Fibroblast of lung (primary cell): ENCODE data around the gene EXOSC7. TPM values are rescaled to one million over a fixed set of nuclear protein-coding genes. Genes with fewer than 3 reads are reported as not detected.
A peak's percentile ranks its signal among the peaks of the same experiment; 100 is the strongest.

Experiments
- DNase-seq, 2 donors: peaks; one replicate each; pipeline versions ENCODE4 v3.0.0 to v3.0.0-alpha.2; 2010; ENCODE audit warnings: low read depth in 2 of 2
- H2AFZ ChIP-seq: 2 replicates; pipeline ENCODE4 v1.5.1; 2012; ENCODE audit warnings: low read length, control low read depth, inconsistent platforms
- H3K27ac ChIP-seq: 2 replicates; pipeline ENCODE4 v1.5.1; 2011; ENCODE audit warnings: low read length, control low read depth; ENCODE audit not compliant: insufficient read depth
- H3K27me3 ChIP-seq: 2 replicates; pipeline ENCODE4 v1.5.1; 2011; ENCODE audit warnings: mild to moderate bottlenecking, low read length; ENCODE audit not compliant: control insufficient read depth, insufficient read depth
- H3K36me3 ChIP-seq: 2 replicates; pipeline ENCODE4 v1.5.1; 2011; ENCODE audit warnings: low read length; ENCODE audit not compliant: control insufficient read depth, insufficient read depth
- H3K4me1 ChIP-seq: 2 replicates; pipeline ENCODE4 v1.5.1; 2011; ENCODE audit warnings: low read length; ENCODE audit not compliant: control insufficient read depth, insufficient read depth; ENCODE audit errors: extremely low read depth
- H3K4me2 ChIP-seq: 2 replicates; pipeline ENCODE4 v1.5.1; 2011; ENCODE audit warnings: low read length, control low read depth; ENCODE audit not compliant: insufficient read depth; ENCODE audit errors: extremely low read depth
- H3K4me3 ChIP-seq, 4 experiments: fragments of 200-600 bp in 1 of 4; sonication (generic) in 1 of 4; replicated peaks in 1 of 4; 2 replicates each; pipeline ENCODE4 v1.5.1; 2011 to 2016; ENCODE audit warnings: low read length in 4 of 4, low read depth in 3 of 4, mild to moderate bottlenecking in 3 of 4, control low read depth in 2 of 4, inconsistent platforms in 1 of 4, mixed read lengths in 1 of 4; ENCODE audit not compliant: insufficient read depth in 1 of 4; ENCODE audit errors: control extremely low read depth in 1 of 4
- H3K79me2 ChIP-seq: 2 replicates; pipeline ENCODE4 v1.5.1; 2012; ENCODE audit warnings: mild to moderate bottlenecking, low read length, inconsistent platforms; ENCODE audit not compliant: control insufficient read depth, insufficient read depth
- H3K9ac ChIP-seq: 2 replicates; pipeline ENCODE4 v1.5.1; 2011; ENCODE audit warnings: mild to moderate bottlenecking, low read length, control low read depth; ENCODE audit not compliant: insufficient read depth
- H3K9me3 ChIP-seq: 2 replicates; pipeline ENCODE4 v1.5.1; 2012; ENCODE audit warnings: low read depth, low read length; ENCODE audit not compliant: control insufficient read depth, insufficient read depth
- H4K20me1 ChIP-seq: 2 replicates; pipeline ENCODE4 v1.5.1; 2011; ENCODE audit warnings: low read length; ENCODE audit not compliant: control insufficient read depth, insufficient read depth; ENCODE audit errors: extremely low read depth
- CTCF ChIP-seq, 2 donors: IDR thresholded peaks in 1 of 2; conservative IDR thresholded peaks in 1 of 2; 1 replicate in 1 of 2; 2 replicates in 1 of 2; pipeline ENCODE4 v1.5.1; 2011 to 2012; ENCODE audit warnings: low read length in 2 of 2, control low read depth in 1 of 2, inconsistent platforms in 1 of 2, low read depth in 1 of 2, mild to moderate bottlenecking in 1 of 2
- EZH2 ChIP-seq: IDR thresholded peaks from 2 replicates; pipeline ENCODE4 v1.5.1; 2012; ENCODE audit warnings: low read length, control low read depth, mild to moderate bottlenecking; ENCODE audit errors: missing control alignments
- polyA plus RNA-seq, 2 donors: library from polyadenylated mRNA; depleted of rRNA in 1 of 2; stranded (reverse) in 1 of 2; unstranded in 1 of 2; fragments of >200 nt; gene quantifications; 2 replicates each; pipeline ENCODE4 v1.2.1, GENCODE V29; 2011 to 2012; ENCODE audit warnings: missing spikeins in 1 of 2
- total RNA-seq: library from RNA; depleted of rRNA; stranded (reverse); fragments of >200 nt; gene quantifications from 2 replicates; pipeline ENCODE4 v1.2.1, GENCODE V29; 2014

The EXOSC7 gene
- total and polyA plus RNA-seq, 2 donors (not counting 1 experiment from before 2014, with no cell fraction given): 58.8 to 72.5 TPM

GRCh38 chr3:44992555-44993470 lies 16.8 kb downstream of the EXOSC7 start:
- no peaks in the 10 kb centered on the region for H3K27me3 ChIP-seq
- peak in 1 of 2 donors; percentile 29 for DNase-seq
- TF ChIP-seq EZH2 (no peak), CTCF (conservative IDR thresholded peaks at IDR 0.05 in 1 of 2, IDR thresholded peaks at IDR 0.05 in 1 of 2; ENCODE audit: low read depth in 1 of 2, low read length in 2 of 2) (peak; percentile 54 to 77)
- peak overlapping the region; percentile 60 for H3K27ac ChIP-seq
- no peak overlapping the region for H3K9ac ChIP-seq
- peaks cover 29% of the 10 kb centered on the region for H3K4me1 ChIP-seq
- no peak overlapping the region for H3K4me3 ChIP-seq
- peaks cover 8% of the 10 kb centered on the region for H3K79me2 ChIP-seq
- H2AFZ ChIP-seq: no peak overlapping the region
- peak overlapping the region; percentile 17 for H3K4me2 ChIP-seq
- H3K36me3 ChIP-seq: peaks cover 8% of the 10 kb centered on the region
- no peaks in the 10 kb centered on the region for H3K9me3 ChIP-seq
- no peaks in the 10 kb centered on the region for H4K20me1 ChIP-seq

- no peaks in the 10 kb centered on the region for H3K9me3 ChIP-seq
- no peak overlapping the region for H3K9ac ChIP-seq
- H3K4me1 ChIP-seq: peaks cover 29% of the 10 kb centered on the region
- H3K27ac ChIP-seq: peak overlapping the region; percentile 60
- peak; percentile 66 to 73 for DNase-seq
- TF ChIP-seq EZH2: no peak
- no peak overlapping the region for H2AFZ ChIP-seq
- peaks cover 4% of the 10 kb centered on the region for H3K79me2 ChIP-seq
- no peaks in the 10 kb centered on the region for H4K20me1 ChIP-seq
- H3K36me3 ChIP-seq: peaks cover 10% of the 10 kb centered on the region
- H3K4me3 ChIP-seq: no peak overlapping the region
- H3K4me2 ChIP-seq: peak overlapping the region; percentile 17
- H3K27me3 ChIP-seq: no peaks in the 10 kb centered on the region
Measured at GRCh38 chr3:44993471-44994205, 17.6 kb downstream of the EXOSC7 start.

GRCh38 chr3:44995142-44995770 lies 19.2 kb downstream of the EXOSC7 start:
- peak; percentile 49 to 71 for DNase-seq
- Histone ChIP-seq H3K9me3 (no peaks in the 10 kb centered on the region), H3K27ac (peak overlapping the region; percentile 23), H3K36me3 (peaks cover 10% of the 10 kb centered on the region), H3K9ac (no peak overlapping the region), H3K27me3 (no peaks in the 10 kb centered on the region), H3K79me2 (peaks cover 4% of the 10 kb centered on the region), H4K20me1 (no peaks in the 10 kb centered on the region), H2AFZ (no peak overlapping the region), H3K4me3 (no peak overlapping the region), H3K4me2 (peak overlapping the region; percentile 15), H3K4me1 (peaks cover 29% of the 10 kb centered on the region)
- no peak for TF ChIP-seq EZH2
- no peak for TF ChIP-seq CTCF (conservative IDR thresholded peaks at IDR 0.05 in 1 of 2, IDR thresholded peaks at IDR 0.05 in 1 of 2; ENCODE audit: low read depth in 1 of 2, low read length in 2 of 2)
